LHCN-M2 (cell line): Measurements from ENCODE around the gene PPP6R2. TPM values are rescaled to one million over a fixed set of nuclear protein-coding genes. Genes with fewer than 3 reads are reported as not detected.

ENCODE experiments used
- DNase-seq: peaks from one replicate; pipeline ENCODE4 v3.0.0-alpha.2; 2012; ENCODE audit warnings: low read depth
- total RNA-seq: library from RNA; depleted of rRNA; stranded (reverse); fragments of >200 nt; gene quantifications from 2 replicates; pipeline ENCODE4 v1.2.3, GENCODE V29; 2014; rRNA removed

The PPP6R2 gene
- total RNA-seq, 1 experiment from 2014 or later = 64.2 TPM

- no peak for DNase-seq
These were observed 141.1 kb downstream of the PPP6R2 start for GRCh38 chr22:50483977-50484853.

GRCh38 chr22:50485221-50486131, 142.3 kb downstream of the PPP6R2 start:
- DNase-seq = no peak

GRCh38 chr22:50486561-50487289, 143.6 kb downstream of the PPP6R2 start, which contains the start of gene MIOX:
MIOX (plus strand) TSS chr22:50486859; CDS start chr22:50486898, 39 bp downstream.
- no peak for DNase-seq

- DNase-seq = no peak
These were observed 144.3 kb downstream of the PPP6R2 start for GRCh38 chr22:50487290-50488005.

- DNase-seq = no peak
These were observed 145.0 kb downstream of the PPP6R2 start for GRCh38 chr22:50488006-50488677.

- DNase-seq = no peak
These were observed 145.8 kb downstream of the PPP6R2 start for GRCh38 chr22:50488886-50489285.

- no peak for DNase-seq
These were observed 146.5 kb downstream of the PPP6R2 start for GRCh38 chr22:50489363-50490243.

GRCh38 chr22:50490531-50491308, 147.6 kb downstream of the PPP6R2 start:
- no peak for DNase-seq

Other genes starting within 250 kb of the PPP6R2 start
- gene PANX2, start 172.6 kb upstream of the PPP6R2 start, total RNA-seq = 0.17 TPM in 1 of 2 replicates, not detected in the other
- gene TRABD, start 157.4 kb upstream of the PPP6R2 start, total RNA-seq = 26.3 and 31.5 TPM in 2 replicates
- gene SELENOO, start 142.3 kb upstream of the PPP6R2 start, total RNA-seq = 27.2 and 36.7 TPM in 2 replicates
- 29.8 and 34.6 TPM in 2 replicates for gene TUBGCP6, start 98.3 kb upstream of the PPP6R2 start, total RNA-seq
- gene HDAC10, start 92.1 kb upstream of the PPP6R2 start, total RNA-seq = 28.2 and 29.1 TPM in 2 replicates
- gene MAPK12, start 81.6 kb upstream of the PPP6R2 start, total RNA-seq = 31.2 and 33.8 TPM in 2 replicates
- 7.6 and 8.3 TPM in 2 replicates for gene MAPK11, start 72.9 kb upstream of the PPP6R2 start, total RNA-seq
- 140 and 148 TPM in 2 replicates for gene PLXNB2, start 35.7 kb upstream of the PPP6R2 start, total RNA-seq
- gene DENND6B, start 16.3 kb upstream of the PPP6R2 start, total RNA-seq = 2.8 and 3.5 TPM in 2 replicates
- 69.2 and 76.2 TPM in 2 replicates for gene SBF1, start 131.7 kb downstream of the PPP6R2 start, total RNA-seq
- not detected in 2 replicates for gene ADM2, start 138.2 kb downstream of the PPP6R2 start, total RNA-seq
- gene MIOX, start 143.5 kb downstream of the PPP6R2 start, total RNA-seq = not detected in 2 replicates
- gene LMF2, start 164.4 kb downstream of the PPP6R2 start, total RNA-seq = 87.5 and 98.3 TPM in 2 replicates
- gene NCAPH2, start 164.9 kb downstream of the PPP6R2 start, total RNA-seq = 72.1 and 75.2 TPM in 2 replicates
- gene SCO2, start 182.3 kb downstream of the PPP6R2 start, total RNA-seq = 7.4 and 7.7 TPM in 2 replicates
- gene TYMP, start 186.7 kb downstream of the PPP6R2 start, total RNA-seq = 3.6 and 4.3 TPM in 2 replicates
- not detected in 2 replicates for gene KLHDC7B, start 202.6 kb downstream of the PPP6R2 start, total RNA-seq
- not detected in 2 replicates for gene SYCE3, start 219.6 kb downstream of the PPP6R2 start, total RNA-seq
- gene CPT1B, start 235.1 kb downstream of the PPP6R2 start, total RNA-seq = 9.0 and 9.4 TPM in 2 replicates
- gene CHKB, start 239.5 kb downstream of the PPP6R2 start, total RNA-seq = 44.9 and 53.0 TPM in 2 replicates